ENCODE data around the gene GRB10.

- TF ChIP-seq, protein P1, sequence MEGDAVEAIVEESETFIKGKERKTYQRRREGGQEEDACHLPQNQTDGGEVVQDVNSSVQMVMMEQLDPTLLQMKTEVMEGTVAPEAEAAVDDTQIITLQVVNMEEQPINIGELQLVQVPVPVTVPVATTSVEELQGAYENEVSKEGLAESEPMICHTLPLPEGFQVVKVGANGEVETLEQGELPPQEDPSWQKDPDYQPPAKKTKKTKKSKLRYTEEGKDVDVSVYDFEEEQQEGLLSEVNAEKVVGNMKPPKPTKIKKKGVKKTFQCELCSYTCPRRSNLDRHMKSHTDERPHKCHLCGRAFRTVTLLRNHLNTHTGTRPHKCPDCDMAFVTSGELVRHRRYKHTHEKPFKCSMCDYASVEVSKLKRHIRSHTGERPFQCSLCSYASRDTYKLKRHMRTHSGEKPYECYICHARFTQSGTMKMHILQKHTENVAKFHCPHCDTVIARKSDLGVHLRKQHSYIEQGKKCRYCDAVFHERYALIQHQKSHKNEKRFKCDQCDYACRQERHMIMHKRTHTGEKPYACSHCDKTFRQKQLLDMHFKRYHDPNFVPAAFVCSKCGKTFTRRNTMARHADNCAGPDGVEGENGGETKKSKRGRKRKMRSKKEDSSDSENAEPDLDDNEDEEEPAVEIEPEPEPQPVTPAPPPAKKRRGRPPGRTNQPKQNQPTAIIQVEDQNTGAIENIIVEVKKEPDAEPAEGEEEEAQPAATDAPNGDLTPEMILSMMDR (IDR thresholded peaks at IDR 0.05): no peak
- TF ChIP-seq POLR2A (IDR thresholded peaks at IDR 0.05): no peak
These were observed 121.9 kb downstream of the GRB10 start for GRCh38 chr7:50660830-50661175.
